Coronary artery (tissue), 2 donors: ENCODE measurements around the gene CLEC5A.

Experiments
- DNase-seq: peaks from one replicate; pipeline ENCODE4 v3.0.0-alpha.2; 2017; ENCODE audit warnings: low spot score
- H3K27ac ChIP-seq, 2 donors: fragments of 200-600 bp; sonication (generic); one replicate each; pipeline ENCODE4 v1.5.1; 2016 to 2019
- H3K4me3 ChIP-seq: fragments of 200-600 bp; sonication (generic); 2 replicates; pipeline ENCODE4 v1.5.1; 2016; ENCODE audit warnings: mild to moderate bottlenecking, moderate library complexity
- TF ChIP-seq, protein P1 (sequence below): fragments of 200-600 bp; sonication (generic); IDR thresholded peaks from one replicate; pipeline ENCODE4 v1.5.1; 2019; ENCODE audit warnings: antibody characterized with exemption

Gene CLEC5A

DNA sequence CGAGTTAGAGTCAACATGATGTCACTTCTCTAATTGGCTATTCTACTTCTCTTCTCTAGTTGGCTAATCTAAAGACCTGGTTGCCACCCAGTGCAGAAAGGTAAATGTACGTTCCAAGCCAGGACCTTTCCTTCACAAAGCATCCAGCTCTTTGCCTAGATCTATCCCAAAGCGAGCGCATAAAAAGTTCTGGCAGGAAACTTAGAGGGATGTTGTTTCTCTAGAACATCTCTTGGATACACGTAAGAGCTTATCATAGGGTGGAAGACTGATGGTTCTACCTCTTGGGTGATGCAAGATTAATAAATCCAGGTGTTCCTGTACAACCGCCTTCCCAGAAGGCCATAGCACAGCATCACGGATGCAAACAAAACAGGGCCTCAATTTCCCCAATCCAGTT lies 26.9 kb upstream of the CLEC5A start, which contains the start of gene TAS2R38:
Gene TAS2R38, minus strand, starts transcription at position 101 of the 400 bp plus-strand sequence. Its CDS starts 84 bp downstream, at position 17.
- H3K4me3 ChIP-seq, result no peak within 1 kb of the TSS
- no peak within 1 kb of the TSS for H3K27ac ChIP-seq
- TF ChIP-seq, protein P1, sequence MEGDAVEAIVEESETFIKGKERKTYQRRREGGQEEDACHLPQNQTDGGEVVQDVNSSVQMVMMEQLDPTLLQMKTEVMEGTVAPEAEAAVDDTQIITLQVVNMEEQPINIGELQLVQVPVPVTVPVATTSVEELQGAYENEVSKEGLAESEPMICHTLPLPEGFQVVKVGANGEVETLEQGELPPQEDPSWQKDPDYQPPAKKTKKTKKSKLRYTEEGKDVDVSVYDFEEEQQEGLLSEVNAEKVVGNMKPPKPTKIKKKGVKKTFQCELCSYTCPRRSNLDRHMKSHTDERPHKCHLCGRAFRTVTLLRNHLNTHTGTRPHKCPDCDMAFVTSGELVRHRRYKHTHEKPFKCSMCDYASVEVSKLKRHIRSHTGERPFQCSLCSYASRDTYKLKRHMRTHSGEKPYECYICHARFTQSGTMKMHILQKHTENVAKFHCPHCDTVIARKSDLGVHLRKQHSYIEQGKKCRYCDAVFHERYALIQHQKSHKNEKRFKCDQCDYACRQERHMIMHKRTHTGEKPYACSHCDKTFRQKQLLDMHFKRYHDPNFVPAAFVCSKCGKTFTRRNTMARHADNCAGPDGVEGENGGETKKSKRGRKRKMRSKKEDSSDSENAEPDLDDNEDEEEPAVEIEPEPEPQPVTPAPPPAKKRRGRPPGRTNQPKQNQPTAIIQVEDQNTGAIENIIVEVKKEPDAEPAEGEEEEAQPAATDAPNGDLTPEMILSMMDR, result no peak
- DNase-seq, result no peak

DNA sequence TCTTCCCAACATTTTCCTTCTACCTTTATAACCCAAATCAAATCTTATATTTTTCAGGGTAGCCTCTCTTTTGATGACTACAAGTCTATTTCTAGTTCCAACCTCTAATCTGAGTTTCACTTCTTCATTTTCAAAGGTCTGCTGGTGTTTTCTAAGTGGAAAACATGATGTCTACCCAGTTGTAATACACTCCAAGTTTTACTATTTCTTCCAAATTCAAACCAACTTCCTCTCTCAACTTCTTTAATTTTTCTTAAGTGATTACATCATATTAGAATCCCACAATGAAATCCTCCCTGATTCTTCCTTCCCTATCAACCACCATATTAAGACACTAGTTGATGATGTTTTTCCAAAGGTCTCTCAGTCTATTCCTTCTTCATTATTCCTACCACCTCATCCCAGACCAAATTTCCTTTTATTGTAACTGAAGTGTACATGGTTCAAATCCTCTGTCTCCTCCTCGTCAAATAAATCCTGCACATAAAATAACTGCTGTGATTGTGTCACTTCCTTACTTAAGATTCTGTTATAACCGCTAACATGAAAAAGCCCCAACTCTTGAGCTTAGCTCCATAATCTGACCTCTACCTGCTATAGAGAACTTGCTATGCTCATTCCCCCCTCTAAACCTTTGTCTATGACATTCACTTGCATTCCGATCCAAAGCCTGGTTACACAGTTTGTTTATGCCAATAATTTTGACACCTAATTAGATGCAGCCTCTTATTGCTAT lies 14.1 kb upstream of the CLEC5A start:
- Histone ChIP-seq H3K27ac (no peak overlapping the region), H3K4me3 (no peak overlapping the region)
- TF ChIP-seq, protein P1, result no peak
- no peak for DNase-seq

DNA sequence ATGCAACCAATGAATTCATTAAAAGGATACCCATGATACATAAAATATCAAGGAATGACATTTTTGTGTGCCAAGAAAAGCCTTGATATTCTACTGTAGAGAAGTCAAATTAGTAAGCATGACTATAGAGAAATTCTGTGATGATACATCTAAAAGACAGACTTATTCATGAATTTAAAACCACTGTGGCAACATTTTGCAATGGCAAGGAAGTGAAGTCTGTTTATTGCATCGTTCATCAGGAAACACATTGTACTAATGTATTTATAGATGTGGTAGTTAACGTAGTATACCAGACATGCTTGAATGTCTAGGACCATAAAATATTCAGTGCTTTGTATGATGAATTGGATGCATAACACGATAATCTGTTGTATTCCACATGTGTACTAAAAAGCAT lies 9.3 kb upstream of the CLEC5A start:
- TF ChIP-seq, protein P1, result no peak
- Histone ChIP-seq H3K4me3 (no peak overlapping the region), H3K27ac (no peak overlapping the region)
- no peak for DNase-seq

DNA sequence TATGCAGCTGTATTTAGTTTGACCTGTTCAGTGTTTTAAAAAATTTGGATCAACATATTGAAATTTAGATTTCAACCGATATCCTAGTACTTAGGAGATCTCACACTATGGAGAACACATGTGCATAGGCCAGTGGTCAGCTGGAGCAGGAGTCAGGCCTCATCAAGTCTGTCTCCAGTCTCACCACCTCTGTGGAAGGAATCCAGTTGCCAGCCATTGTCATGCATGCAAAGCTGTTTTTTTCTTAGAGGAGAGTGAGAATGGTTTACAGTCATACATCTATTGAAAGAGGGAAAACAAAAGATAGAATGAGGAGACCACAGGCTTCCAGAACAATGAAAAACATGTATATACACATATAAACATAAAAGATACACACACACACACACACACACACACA lies 7.6 kb upstream of the CLEC5A start:
- TF ChIP-seq, protein P1, result no peak
- no peak for DNase-seq

DNA sequence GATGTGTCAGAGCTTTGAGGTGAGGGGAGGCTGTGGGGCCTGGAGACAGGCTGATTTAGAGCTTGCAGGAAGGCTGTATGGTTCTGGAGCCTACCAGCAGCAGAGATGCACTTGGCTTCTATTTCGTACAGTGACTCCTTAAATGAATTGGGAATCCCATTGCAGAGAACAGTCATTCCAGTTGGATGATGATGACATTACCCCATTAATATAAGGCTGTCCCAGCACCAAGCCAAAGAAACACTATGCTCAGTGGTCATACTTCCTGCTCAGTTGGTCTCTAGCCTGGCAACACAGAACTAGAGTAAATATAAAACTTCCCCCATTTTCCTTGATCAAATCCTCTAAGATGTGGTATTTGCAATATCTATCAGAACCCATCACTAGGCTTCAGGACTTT lies 5.7 kb upstream of the CLEC5A start:
- no peak for DNase-seq
- H3K4me3 ChIP-seq, result no peak overlapping the region
- no peak overlapping the region for H3K27ac ChIP-seq
- TF ChIP-seq, protein P1, result no peak

More for the DNA sequence above, 7.6 kb upstream of the CLEC5A start:
- H3K4me3 ChIP-seq, result no peak overlapping the region
- no peak overlapping the region for H3K27ac ChIP-seq

DNA sequence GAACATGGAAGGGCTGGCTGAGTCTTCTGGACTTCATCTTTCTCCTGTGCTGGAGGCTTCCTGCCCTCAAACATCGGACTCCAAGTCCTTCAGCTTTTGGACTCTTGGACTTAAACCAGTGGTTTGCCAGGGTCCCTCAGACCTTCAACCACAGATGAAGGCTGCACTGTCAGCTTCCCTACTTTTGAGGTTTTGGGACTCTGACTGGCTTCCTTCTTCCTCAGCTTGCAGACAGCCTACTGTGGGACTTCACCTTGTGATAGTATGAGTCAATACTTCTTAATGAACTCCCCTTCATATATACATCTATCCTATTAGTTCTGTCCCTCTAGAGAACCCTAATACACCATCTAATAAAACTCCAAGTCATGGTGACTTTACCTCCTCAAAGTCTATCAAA lies 4.0 kb upstream of the CLEC5A start:
- no peak for DNase-seq
- TF ChIP-seq, protein P1, result no peak

DNA sequence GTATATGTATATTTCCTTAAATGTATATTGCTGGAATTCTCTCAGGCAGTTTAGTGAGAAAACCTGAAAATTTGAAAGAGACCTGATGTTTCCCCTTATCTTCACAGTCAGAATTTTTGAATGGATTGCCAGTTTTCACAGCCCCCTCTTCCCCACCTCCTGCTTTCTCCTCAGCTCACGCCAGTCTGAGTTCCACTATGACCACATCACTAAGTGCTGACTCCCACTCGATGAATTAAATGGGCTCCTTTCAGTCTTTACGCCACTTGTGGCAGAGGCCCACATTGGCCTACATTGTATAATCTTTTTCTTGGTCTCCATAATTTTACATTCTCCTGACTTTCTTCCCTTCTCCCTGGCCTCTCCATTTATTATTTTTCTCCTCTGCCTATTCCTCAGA lies 3.1 kb upstream of the CLEC5A start:
- no peak overlapping the region for H3K27ac ChIP-seq
- no peak for DNase-seq
- TF ChIP-seq, protein P1, result no peak
- no peak overlapping the region for H3K4me3 ChIP-seq

More for the DNA sequence above, 4.0 kb upstream of the CLEC5A start:
- Histone ChIP-seq H3K27ac (no peak overlapping the region), H3K4me3 (no peak overlapping the region)
